HepG2 (cell line): Measurements from ENCODE around the gene SERPINA9. TPM values are rescaled to one million over a fixed set of nuclear protein-coding genes. Genes with fewer than 3 reads are reported as not detected.

Experiments
- ATAC-seq: fragments of 200-7000 bp; cut with Tn5 transposase; 3 replicates; pipeline ENCODE4 v1.9.1; 2020; ENCODE audit warnings: mild to moderate bottlenecking, moderate library complexity
- BruUV-seq: library from RNA; stranded (reverse); fragments of 400-500 nt; replicated peaks from 2 replicates; lab custom pipeline; 2021; lab: Mats Ljungman, UMichigan
- CTCF ChIA-PET: fragments of 300-600 bp; formaldehyde crosslinking; extraction: SDS; loops from one replicate; lab custom pipeline; 2021; ENCODE audit warnings: low total read pairs, inconsistent platforms, low intra/inter-chr PET ratio; lab: Yijun Ruan, JAX
- POLR2A ChIA-PET: fragments of 350-600 bp; sonication (Branson Sonifier 250); formaldehyde crosslinking; loops from one replicate; lab custom pipeline; 2020; ENCODE audit warnings: antibody characterized with exemption, inconsistent platforms; lab: Yijun Ruan, JAX
- DNase-seq: peaks from one replicate; pipeline ENCODE4 v3.0.0-alpha.2; 2015; ENCODE audit warnings: low spot score
- FAIRE-seq: peaks from 3 replicates; lab custom pipeline; 2011; peaks lifted over from hg19 to GRCh38; lab: Jason Lieb, UNC
- H2AFZ ChIP-seq: one replicate; pipeline ENCODE4 v1.6.1; 2011; ENCODE audit warnings: low read length, inconsistent platforms
- H3K27ac ChIP-seq: fragments of 300-600 bp; 3 replicates; pipeline ENCODE4 v1.8.0; 2011; ENCODE audit warnings: mixed run types, mild to moderate bottlenecking, mixed read lengths, low read length, inconsistent platforms; ENCODE audit not compliant: insufficient read depth; ENCODE audit errors: extremely low read length
- H3K27me3 ChIP-seq, 2 experiments: fragments of 200-600 bp in 1 of 2; 2 replicates in 1 of 2; 3 replicates in 1 of 2; pipeline versions ENCODE4 v1.6.0 to v1.8.0; 2011; ENCODE audit warnings: low read length in 2 of 2, mild to moderate bottlenecking in 2 of 2, moderate library complexity in 2 of 2, inconsistent platforms in 1 of 2; ENCODE audit not compliant: insufficient read depth in 2 of 2, control insufficient read depth in 1 of 2
- H3K36me3 ChIP-seq, 2 experiments: fragments of 200-600 bp in 1 of 2; replicated peaks in 1 of 2; 2 replicates in 1 of 2; 3 replicates in 1 of 2; pipeline versions ENCODE4 v1.5.1 to v1.8.0; 2011; ENCODE audit warnings: low read length in 2 of 2, inconsistent platforms in 1 of 2; ENCODE audit not compliant: insufficient read depth in 2 of 2, control insufficient read depth in 1 of 2
- H3K4me1 ChIP-seq: 2 replicates; pipeline ENCODE4 v1.5.1; 2012; ENCODE audit warnings: low read length, inconsistent platforms; ENCODE audit not compliant: insufficient read depth
- H3K4me2 ChIP-seq: 2 replicates; pipeline ENCODE4 v1.6.0; 2011; ENCODE audit warnings: low read depth, low read length, inconsistent platforms
- H3K4me3 ChIP-seq, 3 experiments: fragments of 200-600 bp in 1 of 3; sonication (generic), shearing (Covaris generic) in 1 of 3; replicated peaks in 1 of 3; 2 replicates each; pipeline ENCODE4 v1.5.1; 2011 to 2016; ENCODE audit warnings: low read length in 3 of 3, inconsistent platforms in 2 of 3, low read depth in 2 of 3, mild to moderate bottlenecking in 2 of 3, control low read depth in 1 of 3, mixed read lengths in 1 of 3; ENCODE audit not compliant: insufficient read depth in 1 of 3
- H3K79me2 ChIP-seq: one replicate; pipeline ENCODE4 v1.6.1; 2011; ENCODE audit warnings: low read length, inconsistent platforms; ENCODE audit not compliant: insufficient read depth
- H3K9ac ChIP-seq: 2 replicates; pipeline ENCODE4 v1.6.0; 2011; ENCODE audit warnings: mild to moderate bottlenecking, low read depth, low read length, inconsistent platforms; ENCODE audit not compliant: insufficient read depth
- H3K9me3 ChIP-seq: 2 replicates; pipeline ENCODE4 v1.5.1; 2012; ENCODE audit warnings: mild to moderate bottlenecking, low read length
- H4K20me1 ChIP-seq: 2 replicates; pipeline ENCODE4 v1.6.0; 2011; ENCODE audit warnings: inconsistent platforms, mild to moderate bottlenecking, low read length, moderate library complexity; ENCODE audit not compliant: insufficient read depth
- FOSL1 ChIP-seq: sonication (generic); formaldehyde crosslinking; IDR thresholded peaks from 2 replicates; pipeline ENCODE4 v1.9.0; 2021; ENCODE audit warnings: missing genetic modification reagents, borderline replicate concordance
- LCORL ChIP-seq, 2 experiments: fragments of 450-650 bp in 1 of 2; sonication (generic) in 1 of 2; formaldehyde crosslinking in 1 of 2; IDR thresholded peaks; 2 replicates each; pipeline versions ENCODE4 v1.5.0 to v1.6.1; 2017 to 2020; ENCODE audit warnings: antibody characterized with exemption in 1 of 2, missing genetic modification reagents in 1 of 2
- MAFF ChIP-seq: IDR thresholded peaks from 2 replicates; pipeline ENCODE4 v1.6.1; 2011; ENCODE audit warnings: low read depth, low read length, improper control_type of control experiment
- SRSF4 ChIP-seq: fragments of 200-400 bp; formaldehyde crosslinking; IDR thresholded peaks from one replicate; pipeline ENCODE4 v1.6.1; 2018; ENCODE audit warnings: mild to moderate bottlenecking, low read depth, low read length, moderate library complexity; ENCODE audit not compliant: poor library complexity, severe bottlenecking
- WGBS: methylation state at CpG from one replicate; pipeline ENCODE4 v1.1.6; 2017; ENCODE audit warnings: low lambda C conversion rate; 5-methylcytosine and 5-hydroxymethylcytosine counted together
- in situ Hi-C: cut with HindIII; loops from 2 replicates; pipeline ENCODE4 v1.10.0; 2017; ENCODE audit warnings: low pct_unique_long_range_greater_than_20kb; ENCODE audit not compliant: extremely low pct_ligation_motif_present
- intact Hi-C: fragments of 100-400 bp; cut with micrococcal nuclease; formaldehyde crosslinking; loops from one replicate; pipeline ENCODE4 v1.10.0; 2022; ENCODE audit not compliant: unreplicated experiment
- polyA plus RNA-seq, 8 experiments: library from polyadenylated mRNA; depleted of rRNA in 3 of 8; stranded (reverse) in 7 of 8; unstranded in 1 of 8; fragments of >200 nt; fragmentation: Illumina TruSeq in 4 of 8; extraction: Trizol in 4 of 8; gene quantifications; 2 replicates each; pipeline versions ENCODE4 v1.2.1 to v1.2.3, GENCODE V29; 2011 to 2016; ENCODE audit warnings: low read depth in 4 of 8, missing spikeins in 1 of 8, mixed read lengths in 1 of 8; ENCODE audit not compliant: insufficient read depth in 1 of 8
- total RNA-seq, 5 experiments: library from RNA; depleted of rRNA; stranded (reverse); fragments of >200 nt; fragmentation: Illumina TruSeq; extraction: Trizol; gene quantifications; 2 replicates each; pipeline ENCODE4 v1.2.3, GENCODE V29; 2016; ENCODE audit warnings: low read depth in 1 of 5
- TF ChIP-seq, protein P1 (sequence below): fragments of 450-650 bp; IDR thresholded peaks from 2 replicates; pipeline ENCODE4 v1.6.1; 2017

Gene SERPINA9
- total and polyA plus RNA-seq, 2 of the 13 experiments (the other 11 are each of a cell fraction or from before 2014, with no cell fraction given): 0.21 TPM; not detected in 1

DNA sequence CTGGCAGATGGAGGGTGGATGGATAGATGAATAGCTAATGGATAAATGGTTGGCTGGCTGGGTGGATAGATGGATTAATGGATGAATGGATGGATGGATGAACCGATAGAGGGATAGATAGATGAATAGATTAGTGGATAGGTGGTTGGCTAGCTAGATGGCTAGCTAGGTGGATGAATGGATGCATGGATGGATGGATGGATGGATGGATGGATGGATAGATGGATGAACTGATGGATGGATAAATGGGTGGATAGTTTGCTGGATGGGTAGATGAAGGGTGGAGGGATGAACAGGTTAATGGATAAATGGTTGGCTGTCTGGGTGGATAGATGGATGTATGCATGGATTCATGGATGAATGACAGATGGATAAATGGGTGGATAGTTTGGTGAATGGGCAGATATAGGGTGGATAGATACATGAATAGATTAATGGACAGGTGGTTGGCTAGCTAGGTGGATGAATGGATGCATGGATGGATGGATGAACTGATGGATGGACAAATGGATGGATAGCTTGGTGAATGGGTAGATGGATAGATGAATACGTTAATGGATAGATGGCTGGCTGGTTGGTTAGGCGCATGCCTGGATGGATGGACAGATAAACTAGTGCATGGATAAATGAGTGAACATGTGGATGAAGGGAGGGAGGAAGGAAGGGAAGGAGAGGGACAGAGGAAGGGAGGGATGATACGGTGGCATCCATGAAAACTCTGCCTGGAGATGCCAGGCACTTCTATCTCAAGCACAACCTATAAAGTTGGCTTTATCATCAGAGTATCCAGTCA, 8.1 kb downstream of the SERPINA9 start:
- intact Hi-C loops (no loop called here), in situ Hi-C loops (no loop called here)
- no peak for ATAC-seq
- H3K9me3 ChIP-seq: no peaks in the 10 kb centered on the region
- H4K20me1 ChIP-seq: no peaks in the 10 kb centered on the region
- no peak overlapping the region for H2AFZ ChIP-seq
- no peaks in the 10 kb centered on the region for H3K79me2 ChIP-seq
- H3K4me2 ChIP-seq: no peak overlapping the region
- no peak for FAIRE-seq
- POLR2A ChIA-PET: no interaction called here
- H3K36me3 ChIP-seq: no peaks in the 10 kb centered on the region
- 94% methylated on average over 4 of the region's 4 CpGs for WGBS
- DNase-seq: no peak
- H3K4me3 ChIP-seq: no peak overlapping the region
- no peak for TF ChIP-seq FOSL1 (CRISPR knock-in tag)
- TF ChIP-seq SRSF4: no peak
- no peak for TF ChIP-seq LCORL (IDR thresholded peaks at IDR 0.05)
- no peak for TF ChIP-seq LCORL (CRISPR knock-in tag; IDR thresholded peaks at IDR 0.05)
- TF ChIP-seq MAFF: no peak
- TF ChIP-seq, protein P1, sequence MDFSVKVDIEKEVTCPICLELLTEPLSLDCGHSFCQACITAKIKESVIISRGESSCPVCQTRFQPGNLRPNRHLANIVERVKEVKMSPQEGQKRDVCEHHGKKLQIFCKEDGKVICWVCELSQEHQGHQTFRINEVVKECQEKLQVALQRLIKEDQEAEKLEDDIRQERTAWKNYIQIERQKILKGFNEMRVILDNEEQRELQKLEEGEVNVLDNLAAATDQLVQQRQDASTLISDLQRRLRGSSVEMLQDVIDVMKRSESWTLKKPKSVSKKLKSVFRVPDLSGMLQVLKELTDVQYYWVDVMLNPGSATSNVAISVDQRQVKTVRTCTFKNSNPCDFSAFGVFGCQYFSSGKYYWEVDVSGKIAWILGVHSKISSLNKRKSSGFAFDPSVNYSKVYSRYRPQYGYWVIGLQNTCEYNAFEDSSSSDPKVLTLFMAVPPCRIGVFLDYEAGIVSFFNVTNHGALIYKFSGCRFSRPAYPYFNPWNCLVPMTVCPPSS: no peak
- peaks cover 78% of the 10 kb centered on the region for H3K4me1 ChIP-seq
- H3K27me3 ChIP-seq: no peaks in the 10 kb centered on the region
- CTCF ChIA-PET: no interaction called here
- no TSS peak for BruUV-seq
- no peak overlapping the region for H3K27ac ChIP-seq
- H3K9ac ChIP-seq: no peak overlapping the region
